Activated CD8-positive, alpha-beta memory T cell treated with anti-CD3 and anti-CD28 coated beads for 4 hours (primary cell): ENCODE measurements around the gene LZTFL1.

ENCODE experiments used
- DNase-seq, 2 donors: peaks; one replicate each; pipeline ENCODE4 v3.0.0-alpha.2; 2020; ENCODE audit warnings: low read depth in 2 of 2

The LZTFL1 gene

GRCh38 chr3:45807681-45808540, 34.0 kb downstream of the LZTFL1 start:
- no peak for DNase-seq

GRCh38 chr3:45807133-45807532, 34.8 kb downstream of the LZTFL1 start:
- DNase-seq, result no peak

- DNase-seq, result no peak
Measured at GRCh38 chr3:45806072-45806471, 35.8 kb downstream of the LZTFL1 start.

DNA sequence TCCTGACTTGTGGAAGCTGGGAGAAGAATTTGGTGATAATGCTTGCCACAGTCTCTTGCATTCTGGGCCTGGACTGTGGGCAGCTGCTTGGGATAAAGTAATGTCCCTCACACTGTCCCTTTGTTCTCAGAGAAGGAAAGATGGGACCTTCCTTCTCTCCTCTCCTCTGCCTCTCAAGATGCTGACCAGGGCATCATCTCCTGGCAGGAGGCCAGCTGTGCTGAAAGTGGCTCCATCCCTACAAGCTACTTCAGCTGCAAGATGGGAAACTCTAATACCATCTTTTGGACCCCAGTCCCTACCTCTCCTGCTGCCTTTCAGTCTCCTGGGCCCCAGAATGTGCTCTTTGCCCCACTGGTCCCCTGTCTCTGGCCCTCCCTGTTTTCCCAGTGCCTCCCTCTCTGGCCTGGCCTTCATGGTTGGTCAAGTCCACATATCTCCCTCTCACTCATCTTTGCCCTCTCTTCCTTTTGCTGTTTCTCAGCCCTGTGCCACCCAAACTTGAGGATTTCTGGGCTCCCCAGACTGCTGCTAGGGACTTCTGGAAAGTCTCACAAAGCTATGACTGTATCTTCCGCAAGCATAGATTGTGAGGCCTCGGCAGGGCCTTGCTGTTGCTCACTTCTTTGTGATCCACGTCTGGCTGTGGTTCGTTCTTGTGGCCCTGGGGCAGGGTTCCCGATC, 38.5 kb downstream of the LZTFL1 start:
- no peak for DNase-seq

- no peak for DNase-seq
Measured at GRCh38 chr3:45802146-45802545, 39.8 kb downstream of the LZTFL1 start.

- no peak for DNase-seq
Measured at GRCh38 chr3:45800611-45801010, 41.3 kb downstream of the LZTFL1 start.

- DNase-seq, result no peak
Measured at GRCh38 chr3:45799586-45799985, 42.3 kb downstream of the LZTFL1 start.

- no peak for DNase-seq
Measured at GRCh38 chr3:45798034-45798433, 43.9 kb downstream of the LZTFL1 start.

GRCh38 chr3:45796902-45797637, 44.8 kb downstream of the LZTFL1 start:
- no peak for DNase-seq

GRCh38 chr3:45795882-45796765, 45.8 kb downstream of the LZTFL1 start, which contains the start of gene SLC6A20:
SLC6A20 (minus strand) TSS chr3:45796536; CDS start chr3:45796419, 117 bp downstream.
- no peak for DNase-seq

DNA sequence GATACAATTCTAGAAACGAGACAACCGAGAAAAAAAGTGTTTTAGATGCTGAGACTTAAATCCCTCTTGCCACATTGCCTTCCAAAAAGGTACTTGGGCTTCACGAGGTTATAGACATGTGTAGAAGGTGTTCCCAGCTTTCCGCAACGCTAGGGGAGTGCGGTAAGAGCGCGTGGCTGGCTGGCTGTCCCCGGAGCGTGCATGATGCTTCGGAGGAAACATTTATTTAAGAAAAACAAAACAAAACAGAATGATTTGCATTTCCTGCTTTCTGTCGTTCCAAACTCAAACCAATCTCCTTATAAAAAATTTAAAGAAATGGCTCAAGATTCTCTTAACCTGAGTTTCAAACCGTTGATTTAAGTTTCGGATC, 46.4 kb downstream of the LZTFL1 start:
- DNase-seq, result no peak

GRCh38 chr3:45794660-45795059, 47.3 kb downstream of the LZTFL1 start:
- no peak for DNase-seq

DNA sequence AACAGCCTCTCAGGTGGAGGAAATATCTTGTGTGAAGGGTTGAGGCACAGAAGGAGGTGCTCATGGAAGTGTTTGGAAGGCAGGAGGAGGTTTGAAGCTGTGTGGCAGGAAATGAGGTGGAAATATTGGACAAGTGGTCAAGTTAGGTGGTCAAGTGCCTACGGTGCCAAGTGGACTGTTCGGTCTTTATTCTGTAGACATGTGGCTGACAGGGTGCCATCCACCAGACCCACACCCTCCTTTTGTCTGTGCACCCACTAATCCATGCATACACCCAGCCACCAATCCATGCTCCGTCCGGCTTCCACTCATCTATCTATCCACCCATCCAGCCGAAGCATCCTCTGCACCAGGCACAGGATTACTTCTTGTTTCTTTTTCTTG, 47.8 kb downstream of the LZTFL1 start:
- no peak for DNase-seq

DNA sequence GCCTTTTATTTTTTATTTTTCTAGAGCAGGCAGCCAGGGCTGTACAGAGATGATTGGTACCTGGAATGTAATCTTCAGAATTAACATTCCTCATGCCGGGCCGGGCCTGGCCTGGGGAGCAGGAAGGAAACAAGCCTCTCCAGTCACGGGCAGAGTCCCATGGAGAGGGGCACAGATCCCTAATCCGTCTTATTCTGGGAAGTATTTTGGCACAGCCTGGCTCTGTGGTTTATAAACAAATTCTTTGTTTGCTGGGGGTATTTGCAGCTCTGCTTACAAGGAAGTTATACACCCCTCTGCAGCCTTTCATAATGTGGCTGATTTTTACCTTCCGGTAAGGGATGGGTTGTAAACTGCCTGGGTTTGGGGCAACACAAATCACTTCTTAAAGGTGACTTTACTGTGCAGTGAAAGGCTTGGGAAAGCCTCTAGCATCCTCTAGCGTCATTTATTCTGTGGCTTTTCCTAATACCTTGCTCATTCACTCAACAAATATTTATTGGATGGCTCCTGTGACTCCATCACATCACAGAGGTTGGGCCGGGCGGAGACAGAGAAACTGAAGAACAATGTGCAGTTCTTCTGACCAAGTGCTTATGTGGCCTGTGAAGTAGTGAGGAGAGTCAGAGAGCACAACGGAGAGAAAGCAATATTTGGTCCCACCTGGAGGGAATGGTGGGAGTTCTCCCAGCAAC, 48.3 kb downstream of the LZTFL1 start:
- no peak for DNase-seq

DNA sequence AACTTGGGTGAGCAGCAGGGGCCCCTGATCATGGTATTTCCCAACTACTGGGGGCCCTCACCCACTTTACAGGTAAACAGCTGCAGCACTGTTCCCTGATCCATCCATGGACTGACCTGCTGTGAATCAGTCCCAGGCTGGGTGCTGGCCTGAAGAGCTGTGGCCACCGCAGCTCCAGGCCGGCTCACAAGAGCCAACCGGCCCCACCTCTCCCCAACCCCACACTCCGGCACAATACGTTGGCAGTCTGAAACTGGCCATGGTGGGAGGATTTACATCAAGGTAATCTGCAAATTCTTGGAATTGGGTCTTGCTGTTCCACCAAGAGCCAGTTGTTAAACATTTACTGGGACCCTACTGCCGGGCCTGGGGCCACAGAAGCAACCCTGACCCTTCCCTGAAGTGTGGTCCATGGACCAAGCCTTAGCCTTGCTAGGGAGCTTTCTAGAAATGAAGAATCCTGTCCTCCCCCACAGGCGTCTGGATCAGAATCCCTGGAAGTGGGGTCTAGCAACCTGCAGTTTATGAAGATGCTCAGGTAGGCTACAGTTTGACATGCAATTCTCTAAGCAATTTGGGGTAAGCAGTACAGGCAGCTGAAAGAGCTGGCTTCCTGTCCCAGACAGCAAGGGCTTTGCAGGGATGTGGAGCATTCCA, 49.3 kb downstream of the LZTFL1 start:
- no peak for DNase-seq

- no peak for DNase-seq
Measured at GRCh38 chr3:45792036-45792435, 49.9 kb downstream of the LZTFL1 start.

DNA sequence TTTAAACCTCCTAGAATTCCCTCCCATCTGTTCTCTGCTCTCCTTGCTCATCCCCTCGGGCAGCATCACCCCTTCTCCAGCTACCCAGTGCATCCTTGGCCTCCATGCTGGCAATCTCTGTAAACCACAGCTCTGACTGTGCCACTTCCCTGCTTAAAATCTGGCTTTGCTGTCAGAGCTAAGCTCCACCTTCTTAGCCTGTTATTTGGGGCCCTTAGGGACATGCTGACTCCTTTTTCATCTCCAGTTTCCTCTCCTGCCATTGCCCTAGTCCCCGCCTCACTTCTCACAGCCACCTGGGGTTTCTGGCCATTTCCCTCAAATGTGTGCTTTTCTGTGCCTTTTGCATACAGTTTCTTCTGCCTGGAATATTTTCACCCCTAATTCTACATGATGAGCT, 51.3 kb downstream of the LZTFL1 start:
- DNase-seq, result no peak

GRCh38 chr3:45789235-45789812, 52.6 kb downstream of the LZTFL1 start:
- DNase-seq, result no peak

GRCh38 chr3:45787551-45787950, 54.4 kb downstream of the LZTFL1 start:
- DNase-seq, result no peak
